ENCODE measurements around the gene RAD51B.
"Not testable (repeated sequence)": the region's sequence is repeated elsewhere in the genome, so short reads cannot be mapped to it uniquely, and the experiment has no call there.

The RAD51B gene

DNA sequence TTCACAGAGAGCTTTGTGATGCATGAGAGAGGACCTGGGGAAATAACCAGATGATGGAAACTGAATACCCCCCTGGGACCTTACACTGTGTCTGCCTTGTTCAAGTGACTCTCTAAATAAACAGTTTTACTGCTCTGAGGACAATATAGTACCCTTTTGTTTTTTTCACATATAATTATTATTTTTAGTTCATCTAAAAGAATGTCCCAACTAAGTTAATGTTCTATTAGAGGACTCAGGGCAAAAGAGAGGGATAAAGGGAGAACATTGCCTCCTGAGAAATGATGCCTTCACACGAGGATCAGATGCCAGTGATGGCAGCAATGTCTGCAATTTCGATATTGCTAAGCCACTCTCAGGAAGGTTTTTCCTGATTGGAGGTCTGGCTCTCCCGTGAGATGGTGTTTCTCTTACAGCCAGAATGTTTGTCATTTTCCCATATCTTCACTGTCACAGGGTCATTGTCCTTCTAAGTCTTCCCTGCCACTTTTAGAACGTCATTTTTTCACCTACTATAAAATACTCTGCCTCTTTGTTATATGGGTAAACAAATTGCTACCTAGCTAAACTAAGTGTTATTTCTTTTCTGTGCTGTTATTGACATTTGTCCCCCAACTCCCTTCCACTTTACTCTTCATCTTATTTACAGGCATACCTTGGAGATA is 201.6 kb downstream of the RAD51B start:
- H3K36me3 Mint-ChIP-seq: peaks cover 21% of the 10 kb centered on the region
- H3K27me3 Mint-ChIP-seq: no peaks in the 10 kb centered on the region
- H3K4me1 Mint-ChIP-seq: peaks cover 12% of the 10 kb centered on the region
- peaks cover 13% of the 10 kb centered on the region for H3K9me3 Mint-ChIP-seq
- peak; percentile 76 for ATAC-seq
- H3K27ac Mint-ChIP-seq: peak overlapping the region; percentile 57
- no peak overlapping the region for H3K4me3 Mint-ChIP-seq

DNA sequence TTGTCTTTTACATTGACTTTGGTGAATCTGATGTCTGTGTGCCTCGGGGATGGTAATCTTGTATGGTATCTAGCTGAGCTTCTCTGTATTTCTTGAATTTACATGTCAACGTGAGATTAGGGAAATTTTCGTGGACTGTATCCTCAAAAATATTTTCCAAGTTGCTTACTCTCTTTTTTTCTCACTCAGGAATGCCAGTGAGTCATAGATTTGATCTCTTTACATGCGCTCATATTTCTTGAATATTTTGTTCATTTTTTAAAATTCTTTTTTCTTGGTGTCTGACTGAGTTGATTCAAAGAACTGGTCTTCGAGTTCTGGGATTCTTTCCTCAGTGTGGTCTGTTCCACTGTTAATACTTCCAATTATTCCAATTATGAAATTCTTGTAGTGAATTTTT is 207.7 kb downstream of the RAD51B start:
- H3K36me3 Mint-ChIP-seq: peaks cover 54% of the 10 kb centered on the region
- no peak for ATAC-seq
- peaks cover 18% of the 10 kb centered on the region for H3K9me3 Mint-ChIP-seq
- no peak overlapping the region for H3K27ac Mint-ChIP-seq
- no peaks in the 10 kb centered on the region for H3K4me1 Mint-ChIP-seq
- H3K4me3 Mint-ChIP-seq: no peak overlapping the region
- H3K27me3 Mint-ChIP-seq: no peaks in the 10 kb centered on the region

DNA sequence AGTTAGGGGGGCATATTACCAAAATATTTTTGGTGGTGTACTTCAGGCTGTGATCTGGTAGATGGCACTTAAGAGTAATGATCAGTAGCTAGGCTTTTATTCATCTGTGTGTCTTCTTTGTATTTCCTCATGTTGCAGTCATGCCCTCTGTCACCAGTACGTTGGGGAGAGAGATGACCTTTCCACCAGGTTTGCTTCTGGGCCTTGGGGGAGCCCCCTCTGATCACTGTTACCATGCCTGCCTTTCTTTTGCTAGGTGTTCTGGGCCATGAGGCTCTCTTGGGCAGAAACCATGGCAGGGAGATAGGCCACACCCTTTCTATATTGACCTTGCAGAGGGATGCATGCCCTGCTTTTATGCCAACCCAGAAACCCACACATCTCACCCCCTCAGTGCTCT is 208.5 kb downstream of the RAD51B start:
- Mint-ChIP-seq H3K9me3 (peaks cover 12% of the 10 kb centered on the region), H3K27me3 (no peaks in the 10 kb centered on the region), H3K4me1 (no peaks in the 10 kb centered on the region), H3K27ac (peak overlapping the region; percentile 59), H3K4me3 (no peak overlapping the region), H3K36me3 (peaks cover 51% of the 10 kb centered on the region)
- ATAC-seq: peak; percentile 64

DNA sequence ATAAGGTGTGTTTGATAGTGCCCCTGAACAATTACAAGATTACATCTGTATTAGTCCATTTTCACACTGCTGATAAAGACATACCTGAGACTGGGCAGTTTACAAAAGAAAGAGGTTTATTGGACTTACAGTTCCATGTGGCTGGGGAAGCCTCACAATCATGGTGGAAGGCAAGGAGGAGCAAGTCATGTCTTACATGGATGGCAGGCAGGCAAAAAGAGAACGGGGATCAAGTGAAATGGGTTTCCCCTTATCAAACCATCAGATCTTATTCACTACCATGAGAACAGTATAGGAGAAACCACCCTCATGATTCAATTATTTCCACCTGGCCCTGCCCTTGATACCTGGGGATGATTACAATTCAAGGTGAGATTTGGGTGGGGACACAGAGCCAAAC is 211.4 kb downstream of the RAD51B start:
- H3K27me3 Mint-ChIP-seq, ATAC-seq, H3K9me3 Mint-ChIP-seq: not testable (repeated sequence)

DNA sequence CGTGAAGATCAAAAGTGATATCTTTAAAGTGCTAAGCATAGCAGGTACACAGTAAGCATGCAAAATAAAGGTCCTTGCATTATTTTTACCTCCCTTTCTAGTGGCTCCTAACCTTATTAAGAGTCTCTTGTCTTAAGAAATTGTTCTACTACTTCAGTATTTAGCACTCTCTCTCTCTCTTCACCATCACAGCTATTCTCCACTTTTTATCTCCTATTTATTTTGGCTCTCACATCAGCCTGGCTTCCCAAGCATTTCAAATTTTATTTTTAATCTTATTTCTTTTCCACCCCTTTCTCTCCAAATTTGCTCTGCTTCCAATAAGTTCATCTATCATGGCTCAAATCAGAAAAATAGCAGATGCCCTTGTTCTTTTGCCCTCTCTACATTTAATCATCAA is 212.6 kb downstream of the RAD51B start:
- Mint-ChIP-seq H3K36me3 (peaks cover 42% of the 10 kb centered on the region), H3K4me1 (no peaks in the 10 kb centered on the region), H3K27me3 (no peaks in the 10 kb centered on the region), H3K4me3 (no peak overlapping the region), H3K27ac (no peak overlapping the region), H3K9me3 (peaks cover 9% of the 10 kb centered on the region)
- no peak for ATAC-seq

More for the DNA sequence above, 211.4 kb downstream of the RAD51B start:
- H3K27ac Mint-ChIP-seq, H3K4me3 Mint-ChIP-seq, H3K4me1 Mint-ChIP-seq: not testable (repeated sequence)
- peaks cover 42% of the 10 kb centered on the region for H3K36me3 Mint-ChIP-seq

DNA sequence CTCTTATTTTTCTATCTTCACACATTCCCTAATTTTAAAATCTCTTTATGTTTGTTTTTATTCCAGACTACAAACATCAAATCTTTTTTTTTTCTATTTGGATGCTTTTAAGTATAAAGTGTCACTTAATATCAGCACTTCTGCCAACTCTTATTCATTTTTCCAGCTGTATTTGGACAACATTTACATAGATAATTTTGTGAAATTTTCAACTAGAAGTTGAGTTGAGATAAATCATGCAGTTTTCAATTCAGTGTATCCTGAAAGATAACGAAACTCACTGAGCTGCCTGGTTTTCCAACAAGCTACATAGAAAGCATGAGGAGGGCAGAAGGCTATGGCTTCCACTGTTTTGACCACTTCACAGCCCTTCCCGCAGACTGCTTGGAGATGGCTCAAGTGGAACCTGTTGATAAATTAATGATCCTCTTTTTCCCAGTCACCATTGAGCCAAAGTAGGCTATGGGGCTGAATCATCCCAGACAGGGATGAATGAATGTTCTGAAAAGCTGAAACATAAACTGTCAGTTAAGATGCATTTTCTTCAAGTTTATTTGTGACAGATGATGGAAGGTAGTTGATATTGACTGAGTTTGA is 213.9 kb downstream of the RAD51B start:
- peaks cover 38% of the 10 kb centered on the region for H3K36me3 Mint-ChIP-seq
- no peaks in the 10 kb centered on the region for H3K4me1 Mint-ChIP-seq
- no peak overlapping the region for H3K27ac Mint-ChIP-seq
- peaks cover 9% of the 10 kb centered on the region for H3K9me3 Mint-ChIP-seq
- H3K4me3 Mint-ChIP-seq: no peak overlapping the region
- H3K27me3 Mint-ChIP-seq: no peaks in the 10 kb centered on the region
- no peak for ATAC-seq

DNA sequence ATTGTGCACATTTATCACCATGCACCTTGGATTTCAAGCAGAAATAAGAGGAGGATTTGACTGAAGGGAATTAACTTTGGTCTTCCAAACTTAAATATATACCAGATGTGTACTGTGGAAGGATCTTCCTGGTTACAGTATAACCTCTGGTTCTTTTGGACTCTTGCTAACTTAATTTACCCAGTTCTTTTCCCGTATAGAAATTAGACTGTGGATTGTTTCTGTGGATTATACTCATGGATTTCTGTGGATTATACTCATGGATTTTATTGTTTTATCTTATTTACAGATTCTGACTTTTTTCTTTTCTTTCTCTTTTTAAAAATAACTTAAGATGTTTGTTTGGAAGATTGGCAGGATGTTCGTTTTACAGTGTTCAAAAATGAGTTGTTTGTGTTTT is 215.3 kb downstream of the RAD51B start:
- H3K4me3 Mint-ChIP-seq: no peak overlapping the region
- H3K27me3 Mint-ChIP-seq: no peaks in the 10 kb centered on the region
- H3K27ac Mint-ChIP-seq: no peak overlapping the region
- no peak for ATAC-seq
- H3K4me1 Mint-ChIP-seq: no peaks in the 10 kb centered on the region
- H3K36me3 Mint-ChIP-seq: peaks cover 28% of the 10 kb centered on the region
- peaks cover 9% of the 10 kb centered on the region for H3K9me3 Mint-ChIP-seq

DNA sequence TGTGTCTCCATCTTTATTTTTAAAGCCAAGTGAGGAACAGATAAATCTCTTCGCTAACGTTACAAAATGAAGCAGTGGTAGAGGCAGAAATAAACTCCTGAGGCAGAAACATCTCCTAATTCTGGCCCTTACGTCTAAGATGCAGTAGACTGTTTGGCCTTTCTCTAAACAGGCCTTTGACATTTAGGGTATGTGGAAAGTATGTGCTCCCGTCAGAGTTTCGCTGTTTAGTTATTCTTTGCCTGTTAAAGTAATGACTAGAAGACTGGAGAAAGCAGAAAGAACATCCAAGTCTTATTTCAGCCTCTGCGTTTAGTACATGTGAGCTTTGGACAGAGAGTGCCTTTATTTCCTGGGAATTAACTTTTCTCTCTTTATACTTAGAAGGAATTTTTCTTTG is 216.6 kb downstream of the RAD51B start:
- H3K4me1 Mint-ChIP-seq: no peaks in the 10 kb centered on the region
- ATAC-seq: no peak
- no peak overlapping the region for H3K4me3 Mint-ChIP-seq
- no peak overlapping the region for H3K27ac Mint-ChIP-seq
- no peaks in the 10 kb centered on the region for H3K27me3 Mint-ChIP-seq
- no peaks in the 10 kb centered on the region for H3K9me3 Mint-ChIP-seq
- H3K36me3 Mint-ChIP-seq: peaks cover 15% of the 10 kb centered on the region

DNA sequence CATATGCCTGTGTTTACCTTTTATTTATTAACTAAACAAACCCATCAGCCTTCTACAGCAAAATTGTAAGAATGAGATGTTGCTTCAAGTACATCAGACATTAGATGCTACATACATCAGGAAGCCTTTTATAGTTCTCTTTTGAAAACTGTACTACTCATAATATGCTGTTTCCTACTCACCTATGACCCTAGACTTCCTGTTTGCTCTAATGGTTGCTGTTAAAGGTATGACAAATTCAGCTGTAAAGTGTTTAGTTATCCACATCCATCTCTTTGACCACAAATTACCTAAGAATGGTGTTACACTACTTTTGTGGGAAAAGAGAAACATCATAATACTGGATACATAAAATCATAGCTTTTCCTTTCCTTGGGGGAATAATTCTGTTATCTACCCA is 220.0 kb downstream of the RAD51B start:
- no peak for ATAC-seq
- Mint-ChIP-seq H3K36me3 (no peaks in the 10 kb centered on the region), H3K4me3 (no peak overlapping the region), H3K4me1 (peaks cover 9% of the 10 kb centered on the region), H3K9me3 (no peaks in the 10 kb centered on the region), H3K27me3 (no peaks in the 10 kb centered on the region), H3K27ac (no peak overlapping the region)

DNA sequence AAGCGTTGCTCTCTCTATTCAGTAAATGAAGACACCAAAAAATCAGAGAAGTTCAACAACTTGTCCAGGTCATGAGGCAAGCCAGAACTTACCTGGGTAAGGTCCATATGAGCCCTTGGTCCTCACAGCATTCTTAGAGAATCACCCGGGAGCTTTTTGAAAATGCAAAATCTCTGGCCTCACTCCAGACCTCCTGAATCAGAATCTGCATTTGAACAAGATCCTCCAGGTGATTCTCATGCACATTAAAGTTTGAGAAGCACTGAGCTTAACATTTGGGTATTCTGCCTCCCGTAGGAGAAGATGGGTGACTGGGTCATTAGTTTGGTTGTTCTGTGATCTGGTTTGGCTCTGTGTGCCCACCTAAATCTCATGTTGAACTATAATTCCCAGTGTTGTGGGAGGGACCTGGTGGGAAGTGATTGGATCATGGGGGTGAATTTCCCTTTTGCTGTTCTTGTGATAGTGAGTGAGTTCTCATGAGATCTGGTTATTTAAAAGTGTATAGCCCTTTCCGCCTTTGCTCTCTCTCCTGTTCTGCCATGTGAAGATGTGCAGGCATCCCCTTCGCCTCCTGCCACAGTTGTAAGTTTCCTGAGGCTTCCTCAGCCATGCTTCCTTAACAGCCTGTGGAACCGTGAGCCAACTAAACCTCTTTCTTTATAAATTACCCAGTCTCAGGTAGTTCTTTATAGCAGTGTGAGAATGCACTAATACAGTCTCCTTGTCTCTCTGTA is 221.2 kb downstream of the RAD51B start:
- Mint-ChIP-seq H3K9me3 (no peaks in the 10 kb centered on the region), H3K4me3 (no peak overlapping the region), H3K4me1 (peaks cover 12% of the 10 kb centered on the region), H3K27me3 (no peaks in the 10 kb centered on the region), H3K27ac (no peak overlapping the region), H3K36me3 (no peaks in the 10 kb centered on the region)
- ATAC-seq: no peak

DNA sequence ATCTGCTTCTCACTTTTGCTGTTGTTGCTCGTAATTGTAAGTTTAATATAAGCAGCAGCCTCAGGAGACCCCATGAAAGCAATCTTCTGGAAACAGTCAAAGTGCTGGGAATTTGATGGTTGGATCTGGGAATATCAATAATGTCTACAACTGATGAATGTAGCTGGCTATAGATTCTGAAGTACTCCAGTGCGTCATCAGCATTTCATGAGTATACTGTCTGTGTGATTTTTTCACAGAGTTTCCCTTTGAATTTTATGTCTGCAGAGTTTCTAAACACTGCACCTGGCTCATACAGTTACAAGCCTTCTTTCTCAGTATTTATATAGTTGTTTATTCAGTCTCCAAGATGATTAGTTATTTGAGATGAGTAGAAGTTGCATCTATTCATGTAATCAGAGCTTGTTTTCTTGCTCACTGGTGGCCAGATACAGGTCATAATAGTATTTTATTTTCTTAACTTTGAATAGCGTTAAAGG is 222.3 kb downstream of the RAD51B start:
- Mint-ChIP-seq H3K9me3 (no peaks in the 10 kb centered on the region), H3K4me1 (peaks cover 12% of the 10 kb centered on the region), H3K27ac (no peak overlapping the region), H3K4me3 (no peak overlapping the region), H3K36me3 (no peaks in the 10 kb centered on the region), H3K27me3 (no peaks in the 10 kb centered on the region)
- no peak for ATAC-seq

DNA sequence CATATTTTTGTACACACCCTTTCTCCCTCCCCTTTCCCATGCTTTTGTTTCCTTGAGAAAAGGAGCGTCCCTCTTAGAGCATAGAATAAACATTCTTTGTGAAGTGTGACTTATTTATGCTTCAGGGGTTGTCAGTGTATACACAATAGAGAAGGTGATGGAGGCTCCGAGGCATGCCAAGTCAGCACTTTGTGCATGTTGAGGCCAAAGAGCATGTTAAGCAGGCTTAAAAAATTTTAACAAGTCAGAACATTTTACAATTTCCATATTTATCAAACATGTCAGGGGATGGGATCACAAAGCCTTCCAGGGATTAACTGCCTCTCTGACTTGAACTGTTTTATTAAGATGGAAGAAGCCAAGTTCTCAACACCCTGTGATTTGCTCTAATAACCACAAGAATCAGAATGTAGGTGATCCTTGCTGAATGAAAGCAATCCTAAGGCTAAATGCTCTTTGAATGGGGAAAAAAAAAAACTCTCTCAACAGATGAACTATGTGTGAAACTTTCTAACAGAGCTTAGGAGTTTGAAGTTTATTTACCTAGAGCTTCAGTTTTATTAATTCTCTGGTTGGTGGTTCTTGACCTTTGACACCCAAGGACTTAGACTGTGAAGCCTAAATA is 223.1 kb downstream of the RAD51B start:
- Mint-ChIP-seq H3K4me3 (no peak overlapping the region), H3K27ac (peak overlapping the region; percentile 40), H3K4me1 (peaks cover 12% of the 10 kb centered on the region), H3K9me3 (no peaks in the 10 kb centered on the region), H3K27me3 (no peaks in the 10 kb centered on the region), H3K36me3 (no peaks in the 10 kb centered on the region)
- ATAC-seq: no peak

DNA sequence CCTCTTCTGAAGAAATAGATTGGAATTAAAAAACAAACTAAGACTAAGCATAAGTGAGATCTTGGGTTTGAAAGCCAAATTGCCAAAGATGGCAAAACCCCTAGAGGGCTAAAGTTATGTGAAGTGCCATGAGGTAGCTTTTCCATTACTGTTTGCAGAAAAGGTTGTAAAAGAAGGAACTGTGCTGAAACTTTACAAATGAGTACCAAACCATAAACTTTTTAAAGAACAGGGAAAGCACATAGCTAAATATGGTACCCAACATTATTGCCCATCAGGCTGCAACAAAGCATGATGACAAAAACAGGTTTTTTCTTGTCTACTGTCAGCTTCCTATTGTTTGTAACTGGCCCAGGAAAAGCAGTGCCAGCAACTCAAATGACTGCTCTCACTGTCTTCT is 224.2 kb downstream of the RAD51B start:
- Mint-ChIP-seq H3K27ac (peak overlapping the region; percentile 40), H3K4me3 (no peak overlapping the region), H3K9me3 (no peaks in the 10 kb centered on the region), H3K27me3 (no peaks in the 10 kb centered on the region), H3K36me3 (peaks cover 6% of the 10 kb centered on the region), H3K4me1 (peaks cover 12% of the 10 kb centered on the region)
- peak; percentile 72 for ATAC-seq

DNA sequence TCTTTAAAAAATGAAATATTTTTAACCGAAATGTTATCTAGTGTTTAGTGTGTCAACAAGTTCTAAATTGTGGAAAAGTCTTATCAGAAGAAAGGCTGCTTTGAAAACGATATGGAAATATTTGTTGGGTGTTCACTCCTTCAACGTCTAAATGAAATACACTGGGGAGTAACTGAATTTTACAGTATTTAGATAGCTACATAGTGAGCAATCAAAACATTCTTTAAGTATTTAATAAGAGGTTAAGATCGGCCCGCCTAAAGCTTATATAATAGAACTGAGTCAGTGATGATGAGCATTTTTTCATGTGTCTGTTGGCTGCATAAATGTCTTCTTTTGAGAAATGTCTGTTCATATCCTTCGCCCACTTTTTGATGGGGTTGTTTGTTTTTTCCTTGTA is 228.3 kb downstream of the RAD51B start:
- Mint-ChIP-seq H3K27me3 (no peaks in the 10 kb centered on the region), H3K27ac (no peak overlapping the region), H3K4me1 (peaks cover 12% of the 10 kb centered on the region), H3K36me3 (peaks cover 17% of the 10 kb centered on the region), H3K4me3 (no peak overlapping the region), H3K9me3 (no peaks in the 10 kb centered on the region)
- ATAC-seq: no peak

DNA sequence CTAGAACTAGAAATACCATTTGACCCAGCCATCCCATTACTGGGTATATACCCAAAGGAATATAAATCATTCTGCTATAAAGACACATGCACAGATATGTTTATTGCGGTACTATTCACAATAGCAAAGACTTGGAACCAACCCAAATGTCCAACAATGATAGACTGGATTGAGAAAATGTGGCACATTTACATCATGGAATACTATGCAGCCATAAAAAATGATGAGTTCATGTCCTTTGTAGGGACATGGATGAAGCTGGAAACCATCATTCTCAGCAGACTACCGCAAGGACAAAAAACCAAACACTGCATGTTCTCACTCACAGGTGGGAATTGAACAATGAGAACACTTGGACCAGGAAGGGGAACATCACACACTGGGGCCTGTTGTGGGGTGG is 229.2 kb downstream of the RAD51B start:
- H3K36me3 Mint-ChIP-seq: peaks cover 17% of the 10 kb centered on the region
- H3K27me3 Mint-ChIP-seq, H3K4me1 Mint-ChIP-seq, H3K4me3 Mint-ChIP-seq, H3K27ac Mint-ChIP-seq, H3K9me3 Mint-ChIP-seq, ATAC-seq: not testable (repeated sequence)
